GM12801 (cell line): ENCODE data around the gene AP2A2.

Experiments used
- TF ChIP-seq, protein P1 (sequence below): IDR thresholded peaks from one replicate; pipeline ENCODE4 v1.5.1; 2011; ENCODE audit warnings: control low read depth; ENCODE audit not compliant: insufficient read length; ENCODE audit errors: extremely low read depth

The AP2A2 gene

GRCh38 chr11:993632-994167, 68.0 kb downstream of the AP2A2 start:
- TF ChIP-seq, protein P1, sequence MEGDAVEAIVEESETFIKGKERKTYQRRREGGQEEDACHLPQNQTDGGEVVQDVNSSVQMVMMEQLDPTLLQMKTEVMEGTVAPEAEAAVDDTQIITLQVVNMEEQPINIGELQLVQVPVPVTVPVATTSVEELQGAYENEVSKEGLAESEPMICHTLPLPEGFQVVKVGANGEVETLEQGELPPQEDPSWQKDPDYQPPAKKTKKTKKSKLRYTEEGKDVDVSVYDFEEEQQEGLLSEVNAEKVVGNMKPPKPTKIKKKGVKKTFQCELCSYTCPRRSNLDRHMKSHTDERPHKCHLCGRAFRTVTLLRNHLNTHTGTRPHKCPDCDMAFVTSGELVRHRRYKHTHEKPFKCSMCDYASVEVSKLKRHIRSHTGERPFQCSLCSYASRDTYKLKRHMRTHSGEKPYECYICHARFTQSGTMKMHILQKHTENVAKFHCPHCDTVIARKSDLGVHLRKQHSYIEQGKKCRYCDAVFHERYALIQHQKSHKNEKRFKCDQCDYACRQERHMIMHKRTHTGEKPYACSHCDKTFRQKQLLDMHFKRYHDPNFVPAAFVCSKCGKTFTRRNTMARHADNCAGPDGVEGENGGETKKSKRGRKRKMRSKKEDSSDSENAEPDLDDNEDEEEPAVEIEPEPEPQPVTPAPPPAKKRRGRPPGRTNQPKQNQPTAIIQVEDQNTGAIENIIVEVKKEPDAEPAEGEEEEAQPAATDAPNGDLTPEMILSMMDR, result no peak

DNA sequence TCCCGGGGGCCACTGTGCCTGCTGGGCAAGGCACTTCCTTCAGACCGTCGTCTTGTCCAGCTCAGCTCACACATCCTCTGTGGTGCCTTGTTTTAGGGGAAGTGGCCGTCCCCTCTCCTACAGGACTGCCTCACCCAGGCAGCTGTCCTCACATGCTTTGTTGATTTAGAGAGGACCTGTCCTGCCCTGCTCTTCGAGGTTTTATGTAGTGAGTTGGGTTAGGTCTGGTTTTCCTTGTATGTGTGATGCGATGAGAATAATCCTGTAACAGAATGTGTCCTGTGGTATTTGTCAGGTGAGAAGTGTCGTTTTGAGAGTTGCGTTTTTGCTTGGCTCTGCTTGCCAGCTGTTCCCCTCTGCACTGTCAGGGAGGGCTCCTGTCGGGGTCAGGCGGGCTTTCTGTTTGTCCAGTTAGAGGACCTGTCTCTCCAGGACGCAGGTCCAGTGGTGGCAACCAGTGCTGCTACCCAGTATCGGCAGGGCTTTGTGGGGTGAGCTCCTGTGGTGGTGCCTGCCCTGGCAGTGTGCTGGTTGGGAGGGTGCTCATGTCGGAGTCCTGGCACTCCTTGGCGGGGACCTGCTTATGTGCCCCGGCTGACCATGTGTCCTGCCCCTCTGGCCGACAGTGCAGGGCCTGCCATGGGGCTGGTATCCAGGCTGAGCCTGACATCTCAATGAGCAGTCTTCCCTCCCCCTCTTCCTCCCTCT, 69.5 kb downstream of the AP2A2 start:
- TF ChIP-seq, protein P1, result no peak

DNA sequence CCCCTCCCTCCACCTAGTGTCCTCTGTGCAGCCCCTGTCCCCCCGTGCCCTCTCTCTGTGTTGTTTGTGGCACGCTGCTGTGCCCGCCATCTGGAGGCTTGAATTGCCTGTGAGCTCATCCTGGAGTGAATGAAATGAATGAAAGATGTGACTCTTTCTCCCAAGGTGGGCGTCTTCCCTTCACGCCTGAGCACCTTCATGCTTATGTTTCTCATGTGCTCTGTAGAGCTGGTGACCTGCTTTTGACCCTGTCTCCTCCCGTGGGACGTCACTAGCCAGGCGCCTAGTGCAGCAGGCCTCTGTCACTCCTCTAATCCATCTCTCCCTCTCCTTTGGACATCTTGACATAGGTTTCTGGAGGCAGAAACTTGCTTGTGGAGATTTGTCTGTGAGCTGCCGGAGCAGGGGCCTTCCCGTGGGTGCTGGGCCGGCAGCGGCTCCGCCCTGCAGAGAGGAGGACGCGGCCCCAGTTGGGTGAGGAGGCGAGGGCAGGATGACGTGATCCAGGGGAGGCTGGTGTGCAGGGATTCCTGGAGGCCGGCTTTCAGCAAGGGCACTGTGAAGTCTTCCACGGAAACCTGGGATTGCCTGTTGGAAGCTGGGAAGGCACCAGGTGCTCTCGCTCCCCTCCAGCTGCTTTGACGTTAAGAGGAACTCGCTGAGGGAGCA, 70.2 kb downstream of the AP2A2 start:
- TF ChIP-seq, protein P1, result no peak

DNA sequence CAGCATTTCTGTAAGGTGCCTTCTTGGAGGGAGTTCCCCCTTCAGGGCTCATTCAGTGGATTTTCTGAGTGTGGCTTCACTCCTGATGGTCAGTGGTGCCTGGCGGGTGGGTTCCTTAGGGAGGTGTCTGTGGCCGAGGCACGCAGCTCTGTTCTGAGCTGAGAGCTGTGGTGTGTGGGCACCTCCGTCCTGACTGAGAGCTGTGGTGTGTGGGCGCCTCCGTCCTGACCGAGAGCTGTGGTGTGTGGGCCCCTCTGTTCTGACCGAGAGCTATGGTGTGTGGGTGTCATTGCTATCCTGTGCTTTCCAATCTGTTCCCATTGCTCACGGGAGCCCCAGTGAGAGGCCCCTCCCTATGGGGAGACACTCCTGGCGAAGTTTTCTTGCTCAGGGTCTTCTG, 71.0 kb downstream of the AP2A2 start:
- TF ChIP-seq, protein P1, result no peak

DNA sequence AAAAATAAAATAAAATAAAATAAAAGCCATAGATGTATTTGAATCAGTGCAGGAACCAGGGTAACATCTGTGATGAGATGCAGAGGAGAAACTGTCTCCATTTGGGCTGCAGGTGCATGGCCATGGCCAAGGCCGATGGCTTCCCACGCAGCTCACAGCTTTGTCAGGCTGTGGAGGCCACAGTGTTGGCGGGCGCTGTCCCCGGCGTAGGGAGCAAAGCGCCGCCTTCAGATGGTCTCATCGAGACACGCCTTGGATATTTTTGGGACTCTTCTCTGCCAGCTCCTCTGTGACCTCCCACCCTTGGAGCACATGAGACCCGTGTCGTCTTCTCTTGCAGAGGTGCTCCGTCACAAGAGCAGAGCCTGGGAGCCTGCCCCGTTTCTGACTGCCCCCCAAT, 72.2 kb downstream of the AP2A2 start:
- TF ChIP-seq, protein P1, result no peak

DNA sequence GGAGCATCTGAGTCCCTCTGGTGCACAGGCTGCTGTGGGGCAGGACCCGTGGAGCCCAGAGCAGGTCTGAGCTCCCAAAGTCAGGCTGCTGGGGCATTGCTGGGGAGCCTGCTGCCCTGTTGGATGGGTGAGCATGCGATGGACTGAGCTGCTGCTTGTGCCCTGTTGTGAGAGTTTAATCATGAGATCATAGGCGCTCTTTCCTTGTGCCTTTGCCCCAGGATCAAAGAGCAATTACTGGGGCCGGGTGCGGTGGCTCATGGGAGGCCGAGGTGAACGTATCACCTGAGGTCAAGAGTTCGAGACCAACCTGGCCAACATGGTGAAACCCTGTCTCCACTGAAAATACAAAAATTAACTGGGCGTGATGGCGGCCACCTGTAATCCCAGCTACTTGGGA, 73.3 kb downstream of the AP2A2 start:
- TF ChIP-seq, protein P1, result no peak

- TF ChIP-seq, protein P1, result no peak
These were observed 74.9 kb downstream of the AP2A2 start for GRCh38 chr11:1000357-1001278.
